ENCODE data around the gene FZD1.

The FZD1 gene

DNA sequence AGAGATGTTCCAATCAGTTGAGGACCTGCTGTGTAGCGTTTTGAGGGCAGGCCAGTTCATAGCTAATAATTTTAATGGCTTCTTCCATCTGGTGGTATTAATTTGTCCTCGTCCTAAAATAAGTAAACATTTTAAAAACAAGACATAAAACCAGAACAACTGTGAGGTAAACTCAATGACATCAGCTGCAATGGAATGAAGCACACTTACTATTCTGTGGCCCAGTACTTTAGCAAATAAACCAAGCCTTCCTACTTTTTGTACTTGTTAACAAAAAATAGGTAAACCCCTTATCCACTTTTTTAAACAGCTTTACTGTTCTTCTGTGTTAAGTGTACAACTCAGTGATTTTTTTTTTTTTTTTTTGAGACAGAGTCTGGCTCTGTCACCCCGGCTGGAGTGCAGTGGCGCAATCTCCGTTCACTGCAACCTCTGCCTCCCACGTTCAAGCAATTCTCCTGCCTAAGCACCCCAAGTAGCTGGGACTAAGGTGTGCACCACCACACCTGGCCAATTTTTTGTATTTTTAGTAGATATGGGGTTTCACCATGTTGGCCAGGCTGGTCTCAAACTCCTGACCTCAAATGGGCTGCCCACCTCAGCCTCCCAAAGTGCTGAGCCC is 28.9 kb upstream of the FZD1 start:
- TF ChIP-seq, protein P1, sequence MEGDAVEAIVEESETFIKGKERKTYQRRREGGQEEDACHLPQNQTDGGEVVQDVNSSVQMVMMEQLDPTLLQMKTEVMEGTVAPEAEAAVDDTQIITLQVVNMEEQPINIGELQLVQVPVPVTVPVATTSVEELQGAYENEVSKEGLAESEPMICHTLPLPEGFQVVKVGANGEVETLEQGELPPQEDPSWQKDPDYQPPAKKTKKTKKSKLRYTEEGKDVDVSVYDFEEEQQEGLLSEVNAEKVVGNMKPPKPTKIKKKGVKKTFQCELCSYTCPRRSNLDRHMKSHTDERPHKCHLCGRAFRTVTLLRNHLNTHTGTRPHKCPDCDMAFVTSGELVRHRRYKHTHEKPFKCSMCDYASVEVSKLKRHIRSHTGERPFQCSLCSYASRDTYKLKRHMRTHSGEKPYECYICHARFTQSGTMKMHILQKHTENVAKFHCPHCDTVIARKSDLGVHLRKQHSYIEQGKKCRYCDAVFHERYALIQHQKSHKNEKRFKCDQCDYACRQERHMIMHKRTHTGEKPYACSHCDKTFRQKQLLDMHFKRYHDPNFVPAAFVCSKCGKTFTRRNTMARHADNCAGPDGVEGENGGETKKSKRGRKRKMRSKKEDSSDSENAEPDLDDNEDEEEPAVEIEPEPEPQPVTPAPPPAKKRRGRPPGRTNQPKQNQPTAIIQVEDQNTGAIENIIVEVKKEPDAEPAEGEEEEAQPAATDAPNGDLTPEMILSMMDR (IDR thresholded peaks at IDR 0.05; ENCODE audit: insufficient read depth, missing control alignments) = no peak
- no peak for DNase-seq (ENCODE audit: insufficient read length, low spot score)
- no peak for FAIRE-seq

DNA sequence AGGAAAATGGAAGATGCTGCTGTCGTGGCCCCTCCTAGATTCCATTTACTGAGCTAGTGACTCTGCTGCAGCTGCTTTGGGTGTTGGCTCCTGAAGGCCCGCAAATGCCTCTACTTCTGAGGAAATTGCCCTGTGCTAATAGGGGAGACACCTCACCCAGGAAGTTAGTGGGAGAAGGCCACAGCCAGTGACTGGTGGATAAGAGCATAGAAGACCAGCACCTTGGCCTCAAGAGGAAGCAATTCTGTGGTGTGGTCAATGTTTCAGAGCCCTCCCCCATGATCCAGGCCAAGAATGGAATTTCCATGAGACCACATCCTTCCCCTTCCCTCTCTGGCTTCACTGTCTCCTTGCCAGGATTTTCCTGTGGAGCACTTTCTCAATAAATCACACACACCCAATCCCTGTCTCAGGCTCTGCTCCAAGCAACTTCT is 25.0 kb upstream of the FZD1 start:
- TF ChIP-seq, protein P1 (IDR thresholded peaks at IDR 0.05; ENCODE audit: insufficient read depth, missing control alignments) = no peak
- DNase-seq (ENCODE audit: insufficient read length, low spot score) = no peak
- no peak for FAIRE-seq

DNA sequence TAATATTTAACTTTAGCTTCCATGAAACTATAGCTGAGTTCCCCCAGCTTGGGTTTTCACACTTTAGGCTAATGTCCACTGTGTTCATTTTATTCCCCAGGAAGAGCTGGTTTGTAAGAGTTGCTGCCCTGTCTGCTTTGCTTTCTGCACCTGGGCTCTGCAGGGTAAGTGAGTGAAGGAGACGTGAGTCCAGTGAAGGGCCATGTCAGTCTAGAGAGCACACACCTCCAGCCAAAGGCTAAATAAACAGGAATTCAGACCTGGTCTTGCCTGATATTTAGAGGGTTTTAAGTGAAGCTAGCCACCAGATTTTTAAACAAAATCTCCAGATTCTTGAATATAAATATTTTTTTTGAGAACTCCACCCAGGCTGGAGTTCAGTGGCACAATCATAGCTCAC is 24.5 kb upstream of the FZD1 start:
- FAIRE-seq (no peak), DNase-seq (ENCODE audit: insufficient read length, low spot score) (no peak)
- TF ChIP-seq, protein P1 (IDR thresholded peaks at IDR 0.05; ENCODE audit: insufficient read depth, missing control alignments) = no peak

DNA sequence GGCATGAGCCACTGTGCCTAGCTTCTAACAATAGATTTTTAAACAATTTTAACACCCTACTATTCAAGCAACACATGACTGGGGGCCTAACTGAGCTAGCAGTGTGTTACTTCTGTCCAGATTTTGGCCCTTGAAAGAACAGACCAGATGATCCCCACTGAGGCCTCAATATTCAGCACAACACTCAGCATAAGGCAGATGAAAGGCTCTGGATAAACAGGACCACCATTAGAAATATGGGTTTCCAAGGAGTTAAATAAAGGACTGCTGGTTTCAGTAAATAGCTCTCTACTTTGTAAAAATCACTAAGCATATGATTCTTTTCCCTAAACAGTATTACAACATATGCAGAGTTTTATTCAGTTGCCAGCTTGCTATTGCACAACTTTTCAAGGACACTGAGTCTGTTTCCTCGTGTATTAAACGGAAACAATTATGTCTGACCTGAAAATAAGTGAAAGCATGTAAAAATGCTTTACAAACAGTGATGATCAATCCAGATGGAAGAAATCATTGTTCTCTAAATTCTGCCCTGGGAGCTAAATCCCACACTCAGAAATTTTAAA is 23.8 kb upstream of the FZD1 start:
- no peak for DNase-seq (ENCODE audit: insufficient read length, low spot score)
- FAIRE-seq = no peak
- TF ChIP-seq, protein P1 (IDR thresholded peaks at IDR 0.05; ENCODE audit: insufficient read depth, missing control alignments) = no peak

DNA sequence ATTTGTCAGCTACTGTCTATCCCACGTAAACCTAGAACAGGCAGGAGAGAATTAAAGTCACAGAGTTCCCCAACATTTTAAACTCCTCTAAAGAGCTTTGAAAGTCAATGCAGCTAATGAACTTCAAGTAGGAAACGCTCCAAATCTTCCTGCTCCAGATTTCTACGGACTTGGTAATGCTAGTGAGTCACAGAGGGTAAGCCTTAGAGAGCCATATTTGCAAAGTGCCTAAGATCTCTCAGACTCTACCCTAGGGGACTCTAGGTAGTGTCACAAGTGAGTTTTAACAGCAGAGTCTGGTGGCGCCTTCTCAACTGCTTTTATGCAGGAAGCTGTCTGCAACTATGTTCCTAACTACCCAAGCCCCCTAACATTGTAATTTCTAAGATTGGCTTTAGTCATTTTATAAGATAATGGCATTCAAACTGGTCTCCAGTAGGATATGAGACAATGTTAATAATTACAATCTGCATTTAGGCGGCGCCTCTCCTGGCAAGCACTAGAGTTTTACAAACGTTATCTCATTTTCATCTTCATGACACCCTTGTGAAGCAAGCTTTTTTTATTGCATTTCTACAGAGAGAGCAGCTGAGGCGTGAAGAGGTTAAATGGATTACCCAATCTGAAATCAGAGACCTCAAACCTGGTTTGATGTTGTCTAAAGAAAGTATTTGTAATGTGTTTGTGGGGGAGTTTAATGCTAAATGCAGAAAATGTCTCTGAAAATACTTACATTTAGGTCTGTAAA is 22.0 kb upstream of the FZD1 start:
- TF ChIP-seq, protein P1 (IDR thresholded peaks at IDR 0.05; ENCODE audit: insufficient read depth, missing control alignments) = no peak
- no peak for FAIRE-seq
- no peak for DNase-seq (ENCODE audit: insufficient read length, low spot score)

DNA sequence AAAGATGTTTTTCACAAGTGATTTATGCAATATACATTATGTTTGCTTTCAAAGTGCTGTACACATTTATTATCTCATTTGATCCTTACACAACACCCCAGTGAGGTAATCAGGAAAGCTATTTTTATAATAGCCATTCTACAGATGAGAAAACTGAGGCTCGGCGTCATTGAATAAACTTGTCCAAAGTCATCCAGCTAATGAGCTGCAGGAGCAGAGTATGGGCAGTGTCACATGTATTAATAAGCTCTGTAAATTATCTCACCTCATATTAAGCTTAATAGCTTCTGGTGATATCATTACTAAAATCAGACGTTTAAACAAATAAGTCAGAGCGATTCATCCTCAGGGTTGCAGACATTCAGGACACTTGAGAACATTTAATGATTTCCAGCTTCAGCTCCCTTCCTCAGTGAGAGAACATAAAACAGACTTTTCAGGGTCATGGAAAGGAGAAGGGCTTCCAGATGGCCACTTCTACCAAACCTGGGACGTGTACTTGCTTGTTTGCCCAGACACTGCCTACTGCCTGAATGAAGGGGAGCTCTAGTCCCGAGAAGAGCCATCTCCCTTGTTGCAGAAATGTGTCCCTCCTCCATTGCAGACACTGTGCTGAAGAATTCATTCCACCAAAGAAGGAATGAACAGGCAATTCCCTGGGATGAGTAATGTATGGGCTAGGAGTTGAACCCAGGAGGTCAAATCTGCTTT is 20.5 kb upstream of the FZD1 start:
- DNase-seq (ENCODE audit: insufficient read length, low spot score) = no peak
- TF ChIP-seq, protein P1 (IDR thresholded peaks at IDR 0.05; ENCODE audit: insufficient read depth, missing control alignments) = no peak
- FAIRE-seq = no peak
